OCI-LY1 (cell line): ENCODE results near the gene PLCB4.

Experiments used
- CTCF ChIP-seq: fragments of 200-600 bp; sonication (generic), shearing (Covaris generic); IDR thresholded peaks from 2 replicates; pipeline ENCODE4 v1.5.1; 2017; ENCODE audit warnings: mild to moderate bottlenecking, antibody characterized with exemption, low read length, moderate library complexity, mixed read lengths
- EZH2 ChIP-seq: fragments of 200-600 bp; sonication (generic), shearing (Covaris generic); IDR thresholded peaks from 2 replicates; pipeline ENCODE4 v1.8.0; 2017; ENCODE audit warnings: borderline replicate concordance, mixed run types, mild to moderate bottlenecking, antibody characterized with exemption, low read length, moderate library complexity, mixed read lengths

GRCh38 chr20:9276966-9277468, 208.1 kb downstream of the PLCB4 start:
- TF ChIP-seq CTCF: no peak
- no peak for TF ChIP-seq EZH2
